Glutamatergic neuron (in vitro differentiated cells): ENCODE data around the gene PSMD2. TPM values are rescaled to one million over a fixed set of nuclear protein-coding genes. Genes with fewer than 3 reads are reported as not detected.

Experiments used
- DNase-seq: peaks from one replicate; pipeline ENCODE4 v3.0.0; 2022
- H3K27ac Mint-ChIP-seq: one replicate; pipeline ENCODE4 v1.8.0; 2020; ENCODE audit warnings: mild to moderate bottlenecking, mixed read lengths, inconsistent platforms; ENCODE audit not compliant: unreplicated experiment
- H3K27me3 Mint-ChIP-seq: one replicate; pipeline ENCODE4 v1.8.0; 2020; ENCODE audit warnings: mild to moderate bottlenecking, moderate library complexity, mixed read lengths, inconsistent platforms; ENCODE audit not compliant: unreplicated experiment
- H3K36me3 Mint-ChIP-seq: one replicate; pipeline ENCODE4 v1.8.0; 2020; ENCODE audit warnings: mild to moderate bottlenecking, mixed read lengths, inconsistent platforms; ENCODE audit not compliant: unreplicated experiment
- H3K4me1 Mint-ChIP-seq: one replicate; pipeline ENCODE4 v1.8.0; 2020; ENCODE audit warnings: mild to moderate bottlenecking, low read depth, mixed read lengths, inconsistent platforms; ENCODE audit not compliant: unreplicated experiment
- H3K4me3 Mint-ChIP-seq: one replicate; pipeline ENCODE4 v1.8.0; 2020; ENCODE audit warnings: mild to moderate bottlenecking, mixed read lengths, inconsistent platforms; ENCODE audit not compliant: unreplicated experiment
- H3K9me3 Mint-ChIP-seq: one replicate; pipeline ENCODE4 v1.8.0; 2020; ENCODE audit warnings: mild to moderate bottlenecking, moderate library complexity, mixed read lengths, inconsistent platforms; ENCODE audit not compliant: unreplicated experiment
- total RNA-seq: library from RNA; stranded (reverse); fragmentation: NEBNext Ultra II Directional; extraction: Animal tissue kit (Norgen Biotek cat#: 25700); gene quantifications from one replicate; pipeline ENCODE4 v1.2.1, GENCODE V29; 2021; ENCODE audit not compliant: unreplicated experiment
- TF ChIP-seq, protein P1 (sequence below): fragments of 200-600 bp; sonication (generic); IDR thresholded peaks from one replicate; pipeline ENCODE4 v1.5.0; 2021; ENCODE audit not compliant: partially characterized antibody, unreplicated experiment

PSMD2 gene
- total RNA-seq, 1 donor from 2014 or later = 338 TPM

DNA sequence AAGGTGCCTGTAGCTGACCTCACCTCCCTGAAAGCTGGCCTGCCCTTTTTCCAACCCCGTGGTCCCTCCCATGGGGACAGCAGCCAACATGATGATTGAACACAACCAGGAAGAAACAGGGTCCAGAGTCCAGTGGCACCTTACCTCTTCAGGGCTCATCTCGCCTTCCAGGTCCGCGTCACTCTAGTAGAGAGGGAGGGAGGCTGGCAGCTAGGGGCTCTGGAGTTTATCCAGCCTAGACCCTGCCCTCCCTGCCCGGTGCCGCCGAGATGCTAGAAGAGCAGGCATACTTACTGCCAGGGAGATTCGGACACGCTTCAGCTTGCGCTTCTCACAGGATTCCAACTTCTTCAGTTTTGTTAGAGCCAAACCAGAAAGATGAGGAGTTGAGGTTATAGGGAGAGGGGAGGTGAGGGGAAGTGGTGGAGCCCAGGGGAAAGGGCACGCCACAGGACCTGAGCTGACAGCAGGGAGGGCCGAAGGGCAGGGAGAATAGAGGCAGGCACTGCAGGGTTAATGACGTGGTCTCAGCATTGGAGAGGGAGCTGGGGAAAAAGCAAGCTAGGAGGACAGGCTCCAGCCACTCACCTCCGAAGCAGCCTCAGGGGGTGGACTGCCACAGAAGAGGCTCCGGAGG is 53.2 kb downstream of the PSMD2 start:
- H3K27ac Mint-ChIP-seq = no peak overlapping the region
- no peak overlapping the region for H3K4me3 Mint-ChIP-seq
- H3K4me1 Mint-ChIP-seq = peaks cover 8% of the 10 kb centered on the region
- H3K27me3 Mint-ChIP-seq = peaks cover 7% of the 10 kb centered on the region
- no peak for DNase-seq
- no peaks in the 10 kb centered on the region for H3K36me3 Mint-ChIP-seq
- H3K9me3 Mint-ChIP-seq = peaks cover 6% of the 10 kb centered on the region
- TF ChIP-seq, protein P1, sequence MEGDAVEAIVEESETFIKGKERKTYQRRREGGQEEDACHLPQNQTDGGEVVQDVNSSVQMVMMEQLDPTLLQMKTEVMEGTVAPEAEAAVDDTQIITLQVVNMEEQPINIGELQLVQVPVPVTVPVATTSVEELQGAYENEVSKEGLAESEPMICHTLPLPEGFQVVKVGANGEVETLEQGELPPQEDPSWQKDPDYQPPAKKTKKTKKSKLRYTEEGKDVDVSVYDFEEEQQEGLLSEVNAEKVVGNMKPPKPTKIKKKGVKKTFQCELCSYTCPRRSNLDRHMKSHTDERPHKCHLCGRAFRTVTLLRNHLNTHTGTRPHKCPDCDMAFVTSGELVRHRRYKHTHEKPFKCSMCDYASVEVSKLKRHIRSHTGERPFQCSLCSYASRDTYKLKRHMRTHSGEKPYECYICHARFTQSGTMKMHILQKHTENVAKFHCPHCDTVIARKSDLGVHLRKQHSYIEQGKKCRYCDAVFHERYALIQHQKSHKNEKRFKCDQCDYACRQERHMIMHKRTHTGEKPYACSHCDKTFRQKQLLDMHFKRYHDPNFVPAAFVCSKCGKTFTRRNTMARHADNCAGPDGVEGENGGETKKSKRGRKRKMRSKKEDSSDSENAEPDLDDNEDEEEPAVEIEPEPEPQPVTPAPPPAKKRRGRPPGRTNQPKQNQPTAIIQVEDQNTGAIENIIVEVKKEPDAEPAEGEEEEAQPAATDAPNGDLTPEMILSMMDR = no peak

DNA sequence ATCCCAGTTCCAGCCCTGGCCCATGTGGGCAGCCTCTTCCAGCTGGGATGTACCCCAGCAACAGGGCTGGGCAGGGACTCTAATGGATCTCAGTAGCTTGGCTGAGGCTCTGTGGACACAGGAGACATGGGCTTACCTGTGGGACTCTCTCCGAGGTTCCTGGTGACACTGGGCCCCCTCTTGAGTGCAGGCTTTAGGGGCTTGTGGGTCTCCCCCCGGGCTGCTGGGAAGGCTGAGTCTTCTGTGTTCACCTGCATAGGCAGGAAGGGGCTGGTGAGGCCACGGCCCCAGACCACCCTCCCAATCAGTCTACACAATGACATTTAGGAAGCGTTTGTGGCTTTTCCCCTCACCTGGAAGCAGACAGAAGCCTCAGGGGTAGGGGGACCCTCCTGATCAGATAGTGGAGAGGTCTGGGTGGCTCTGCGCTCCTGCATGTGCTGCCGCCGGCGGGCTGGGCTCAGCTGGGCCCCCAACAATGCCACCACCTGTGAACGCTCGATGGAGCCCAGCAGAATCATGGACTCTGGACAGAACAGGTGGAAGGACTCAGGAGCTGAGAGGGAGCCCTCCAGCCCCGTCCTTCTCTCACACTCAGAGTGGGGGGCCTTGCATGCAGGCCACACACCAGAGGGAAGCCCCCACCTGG is 54.0 kb downstream of the PSMD2 start:
- Mint-ChIP-seq H3K36me3 (no peaks in the 10 kb centered on the region), H3K9me3 (peaks cover 6% of the 10 kb centered on the region), H3K27ac (no peak overlapping the region), H3K27me3 (peaks cover 8% of the 10 kb centered on the region), H3K4me3 (no peak overlapping the region), H3K4me1 (peaks cover 8% of the 10 kb centered on the region)
- TF ChIP-seq, protein P1 = no peak
- no peak for DNase-seq

DNA sequence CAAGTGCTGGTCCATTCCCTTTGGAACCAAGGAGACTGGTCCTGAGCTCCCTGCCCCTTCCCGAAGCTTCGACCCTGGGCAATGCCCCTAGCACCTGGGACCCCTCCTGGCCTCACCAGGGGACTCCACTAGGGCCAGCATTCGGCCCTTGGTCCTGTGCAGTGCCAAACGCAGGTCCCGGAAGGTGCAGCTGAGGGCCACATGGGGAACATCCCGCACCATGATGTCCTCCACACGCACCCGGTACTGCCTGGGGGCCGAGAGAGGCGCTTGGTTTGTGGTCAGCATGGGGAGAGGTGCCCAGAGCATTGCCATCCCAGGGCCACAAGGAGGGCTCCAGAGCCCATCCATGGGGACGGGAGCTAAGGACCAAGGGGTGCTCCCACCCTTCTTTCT is 54.5 kb downstream of the PSMD2 start:
- TF ChIP-seq, protein P1 = no peak
- no peak for DNase-seq
- no peak overlapping the region for H3K4me3 Mint-ChIP-seq
- no peak overlapping the region for H3K27ac Mint-ChIP-seq
- no peaks in the 10 kb centered on the region for H3K36me3 Mint-ChIP-seq
- peaks cover 11% of the 10 kb centered on the region for H3K27me3 Mint-ChIP-seq
- H3K4me1 Mint-ChIP-seq = peaks cover 8% of the 10 kb centered on the region
- H3K9me3 Mint-ChIP-seq = peaks cover 6% of the 10 kb centered on the region

DNA sequence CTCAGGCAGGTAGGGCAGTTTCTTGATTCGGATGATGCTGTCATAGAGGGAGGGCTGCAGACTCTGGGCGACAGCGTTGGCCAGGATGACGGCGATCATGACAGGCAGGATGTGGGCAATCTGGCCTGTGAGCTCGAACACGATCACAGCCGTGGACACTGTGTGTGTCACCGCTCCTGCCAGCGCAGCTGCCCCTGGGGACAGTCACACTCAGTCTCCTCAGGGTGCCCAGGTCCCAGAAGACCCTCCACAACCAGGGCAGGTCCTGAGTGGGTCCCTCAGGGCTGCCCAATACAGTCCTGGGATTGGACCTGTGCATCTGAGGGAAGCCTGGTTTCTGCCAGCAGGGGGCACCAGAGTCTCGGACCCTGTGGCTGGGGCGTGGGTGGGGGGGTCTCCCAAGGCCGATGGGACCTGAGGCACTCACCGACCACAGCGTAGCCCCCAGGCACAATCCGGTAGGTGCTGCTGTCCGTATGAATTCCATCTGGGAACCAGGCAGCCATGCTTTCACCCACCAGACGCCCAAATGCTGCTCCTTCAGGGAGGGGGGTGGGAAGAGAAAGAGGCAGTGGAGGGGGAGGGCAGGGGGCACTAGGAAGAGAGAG is 55.2 kb downstream of the PSMD2 start:
- DNase-seq = peak; percentile 69
- Mint-ChIP-seq H3K27ac (no peak overlapping the region), H3K27me3 (peaks cover 11% of the 10 kb centered on the region), H3K4me3 (no peak overlapping the region), H3K4me1 (peaks cover 8% of the 10 kb centered on the region), H3K36me3 (no peaks in the 10 kb centered on the region), H3K9me3 (peaks cover 4% of the 10 kb centered on the region)
- TF ChIP-seq, protein P1 = peak; percentile 77

DNA sequence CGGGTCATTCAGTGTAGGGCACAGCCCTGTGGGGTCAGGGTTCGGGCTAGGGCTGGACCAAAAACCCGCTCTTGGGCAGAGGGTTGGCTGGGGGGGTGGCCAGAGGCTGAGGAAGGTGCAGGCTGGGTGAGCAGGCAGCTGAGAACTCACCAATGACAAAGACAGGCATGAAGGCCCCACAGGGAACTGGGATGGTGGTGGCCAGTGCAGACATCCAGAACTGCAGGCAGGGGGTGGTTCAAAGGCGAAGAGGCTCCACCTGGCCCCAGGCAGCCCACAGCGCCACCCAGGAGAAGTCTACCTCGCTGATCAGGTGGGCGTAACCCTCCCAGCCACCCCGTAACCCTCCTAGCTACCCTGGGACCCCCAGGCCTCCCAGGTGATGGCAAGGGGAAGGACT is 55.7 kb downstream of the PSMD2 start:
- H3K9me3 Mint-ChIP-seq = peaks cover 3% of the 10 kb centered on the region
- TF ChIP-seq, protein P1 = no peak
- H3K4me1 Mint-ChIP-seq = peaks cover 8% of the 10 kb centered on the region
- no peaks in the 10 kb centered on the region for H3K36me3 Mint-ChIP-seq
- H3K4me3 Mint-ChIP-seq = no peak overlapping the region
- H3K27ac Mint-ChIP-seq = no peak overlapping the region
- H3K27me3 Mint-ChIP-seq = peaks cover 11% of the 10 kb centered on the region
- no peak for DNase-seq
